ENCODE data around the gene DOCK9. TPM values are rescaled to one million over a fixed set of nuclear protein-coding genes. Genes with fewer than 3 reads are reported as not detected.

DOCK9 gene
- total RNA-seq, 2 experiments from 2014 or later: 57.2 to 59.0 TPM

DNA sequence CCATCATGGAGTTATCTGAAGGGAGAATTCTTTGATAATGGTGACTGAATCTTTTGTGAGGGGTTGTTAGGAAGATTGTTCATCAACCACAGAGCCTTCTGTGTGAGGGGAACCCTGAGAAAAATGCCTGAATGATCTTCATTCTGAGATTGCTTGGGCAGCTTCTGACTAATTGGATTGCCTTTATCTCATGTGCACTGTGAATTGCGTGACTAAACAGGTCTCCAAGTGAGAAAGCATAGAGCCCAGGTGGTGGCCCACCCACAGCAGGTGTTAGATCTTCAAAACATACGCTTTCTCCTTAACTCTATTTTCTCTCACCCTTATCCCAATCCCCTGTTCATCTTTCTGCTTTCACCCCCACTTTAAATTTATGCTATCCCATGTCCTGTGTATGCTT is 58.3 kb downstream of the DOCK9 start:
- ChIA-PET CTCF (interaction anchor here (0.9 to 1.6 kb wide), 2 partner anchors 48 to 109 kb away, joined by 3 to 4 read pairs; no protein-coding TSS in a partner anchor), POLR2A (interaction anchor here (0.7 to 1.0 kb wide), 3 partner anchors 9 to 30 kb away, joined by 3 to 4 read pairs (median 3); no protein-coding TSS in a partner anchor)
- intact Hi-C loops (cut with micrococcal nuclease): loop anchor here (1.0 to 2.0 kb wide), 4 partner anchors 9 to 107 kb away; no protein-coding TSS in a partner anchor
- Mint-ChIP-seq H3K9me3 (no peaks in the 10 kb centered on the region), H3K4me1 (ENCODE audit: low read depth) (peaks cover 34% of the 10 kb centered on the region), H3K36me3 (peaks cover 40% of the 10 kb centered on the region), H3K27me3 (no peaks in the 10 kb centered on the region), H3K4me3 (no peak overlapping the region), H3K27ac (peak overlapping the region; percentile 71)
- DNase-seq: peak; percentile 65

DNA sequence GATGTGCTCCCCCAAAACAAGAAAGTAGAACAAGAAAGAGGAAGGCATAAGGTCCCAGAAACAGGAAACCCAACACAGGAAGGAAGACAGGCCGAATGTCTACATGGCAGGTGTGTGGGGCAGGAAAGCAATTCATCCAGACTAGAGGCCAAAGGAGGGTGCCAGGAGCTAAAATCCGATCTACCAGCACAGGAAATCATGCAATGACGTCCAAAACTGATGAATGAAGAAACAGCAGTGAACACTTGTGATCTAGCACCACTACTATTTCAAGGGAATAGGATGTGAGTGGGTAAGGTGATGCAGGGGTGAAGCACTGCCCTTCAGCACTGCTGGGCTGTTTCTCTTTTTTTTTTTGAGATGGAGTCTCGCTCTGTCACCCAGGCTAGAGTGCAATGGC is 59.1 kb downstream of the DOCK9 start:
- Mint-ChIP-seq H3K9me3 (no peaks in the 10 kb centered on the region), H3K27ac (peak overlapping the region; percentile 71), H3K4me3 (no peak overlapping the region), H3K4me1 (ENCODE audit: low read depth) (peaks cover 36% of the 10 kb centered on the region), H3K27me3 (no peaks in the 10 kb centered on the region), H3K36me3 (peaks cover 40% of the 10 kb centered on the region)
- peak; percentile 32 for DNase-seq
- intact Hi-C loops (cut with micrococcal nuclease): loop anchor here (1.0 to 2.0 kb wide), 4 partner anchors 8 to 108 kb away; no protein-coding TSS in a partner anchor
- ChIA-PET POLR2A (interaction anchor here (0.7 kb wide), 1 partner anchor 29 kb away, joined by 3 read pairs; no protein-coding TSS in a partner anchor), CTCF (interaction anchor here (0.9 kb wide), 1 partner anchor 48 kb away, joined by 3 read pairs; no protein-coding TSS in a partner anchor)

DNA sequence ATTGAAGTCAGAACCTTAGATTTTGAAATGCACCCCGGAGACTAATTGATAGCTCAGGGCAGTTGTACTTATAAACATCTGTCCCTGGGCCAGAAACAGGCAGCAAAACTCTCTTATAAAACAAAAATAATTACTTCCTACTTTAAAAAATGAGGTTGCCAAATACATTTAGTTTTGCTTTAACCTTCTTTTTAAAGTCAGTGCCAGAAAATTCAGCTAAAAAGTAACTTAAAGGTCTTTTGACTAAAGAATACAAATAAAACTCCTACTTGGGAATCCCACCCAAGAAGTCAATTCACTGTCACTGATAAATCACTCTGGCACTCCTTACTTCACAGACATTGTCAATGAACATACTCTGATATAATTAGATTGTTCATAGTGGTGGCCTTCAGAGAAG is 60.7 kb downstream of the DOCK9 start:
- intact Hi-C loops (cut with micrococcal nuclease): no loop called here
- H3K27me3 Mint-ChIP-seq: no peaks in the 10 kb centered on the region
- POLR2A ChIA-PET: no interaction called here
- H3K9me3 Mint-ChIP-seq: no peaks in the 10 kb centered on the region
- H3K4me3 Mint-ChIP-seq: no peak overlapping the region
- DNase-seq: no peak
- peaks cover 47% of the 10 kb centered on the region for H3K4me1 Mint-ChIP-seq (ENCODE audit: low read depth)
- peaks cover 39% of the 10 kb centered on the region for H3K36me3 Mint-ChIP-seq
- CTCF ChIA-PET: interaction anchor here (1.0 kb wide), 1 partner anchor 21 kb away, joined by 4 read pairs; no protein-coding TSS in a partner anchor
- H3K27ac Mint-ChIP-seq: no peak overlapping the region

DNA sequence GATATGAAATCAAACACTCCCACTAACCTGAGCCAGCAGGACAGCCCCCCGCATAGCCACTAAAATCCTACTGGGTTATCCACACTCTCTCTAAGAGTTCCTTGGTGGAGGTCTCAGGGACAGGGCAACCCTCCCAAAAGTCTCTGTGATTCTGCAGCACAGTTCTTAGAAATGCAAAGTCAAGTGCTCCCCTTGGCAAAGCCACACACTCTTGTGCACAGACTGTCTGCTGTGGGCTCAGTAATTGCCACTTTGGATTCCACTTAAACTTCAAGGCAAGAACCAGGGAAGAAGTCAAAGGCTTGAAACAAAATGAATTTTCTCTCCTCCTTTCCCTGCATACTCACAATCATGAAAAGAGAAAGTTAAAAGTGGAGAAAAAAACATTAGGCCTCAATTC is 61.5 kb downstream of the DOCK9 start:
- H3K4me3 Mint-ChIP-seq: no peak overlapping the region
- H3K9me3 Mint-ChIP-seq: no peaks in the 10 kb centered on the region
- POLR2A ChIA-PET: no interaction called here
- peaks cover 36% of the 10 kb centered on the region for H3K36me3 Mint-ChIP-seq
- H3K4me1 Mint-ChIP-seq (ENCODE audit: low read depth): peaks cover 46% of the 10 kb centered on the region
- no peak overlapping the region for H3K27ac Mint-ChIP-seq
- H3K27me3 Mint-ChIP-seq: no peaks in the 10 kb centered on the region
- DNase-seq: no peak
- CTCF ChIA-PET: no interaction called here
- intact Hi-C loops (cut with micrococcal nuclease): no loop called here

DNA sequence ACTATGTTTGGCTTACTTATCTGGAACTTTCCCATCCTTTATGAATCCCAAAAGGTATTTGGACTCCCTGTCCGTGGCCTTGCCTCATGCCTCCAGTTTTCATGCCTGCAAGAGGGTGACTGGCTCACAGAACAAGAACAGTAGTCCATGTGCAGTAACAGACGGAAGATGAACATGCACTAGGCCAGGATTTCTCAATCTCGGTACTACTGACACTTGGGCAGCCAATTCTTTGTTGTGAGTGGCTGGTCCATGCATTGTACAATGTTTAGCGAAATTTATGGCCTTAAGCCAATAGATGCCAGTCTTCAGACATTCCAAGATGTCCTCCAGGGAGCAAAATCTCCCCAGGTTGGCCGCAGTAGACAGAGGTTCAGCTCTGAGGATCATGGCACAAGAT is 61.9 kb downstream of the DOCK9 start:
- CTCF ChIA-PET: no interaction called here
- no peak overlapping the region for H3K4me3 Mint-ChIP-seq
- H3K9me3 Mint-ChIP-seq: no peaks in the 10 kb centered on the region
- intact Hi-C loops (cut with micrococcal nuclease): no loop called here
- POLR2A ChIA-PET: no interaction called here
- peaks cover 46% of the 10 kb centered on the region for H3K4me1 Mint-ChIP-seq (ENCODE audit: low read depth)
- no peaks in the 10 kb centered on the region for H3K27me3 Mint-ChIP-seq
- H3K36me3 Mint-ChIP-seq: peaks cover 32% of the 10 kb centered on the region
- no peak overlapping the region for H3K27ac Mint-ChIP-seq
- DNase-seq: no peak

DNA sequence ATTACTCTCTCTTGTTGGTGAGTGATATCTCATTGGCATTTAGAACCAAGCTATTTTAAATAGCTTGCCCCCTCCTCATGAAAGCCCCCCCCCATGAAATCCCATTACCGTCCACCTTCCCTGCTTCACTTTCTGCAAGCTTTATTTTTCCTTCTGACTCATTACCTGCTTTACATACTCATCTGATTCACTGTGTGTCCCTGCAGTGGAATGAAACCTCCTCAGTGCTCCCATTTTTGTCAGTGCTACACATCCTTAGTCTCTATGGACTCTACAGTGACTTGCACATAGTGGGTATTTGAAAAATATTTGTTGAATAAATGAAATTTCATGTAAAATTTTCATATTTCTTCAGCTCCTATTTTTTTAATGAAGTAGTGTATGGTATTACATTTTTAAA is 62.3 kb downstream of the DOCK9 start:
- no peak for DNase-seq
- H3K4me1 Mint-ChIP-seq (ENCODE audit: low read depth): peaks cover 48% of the 10 kb centered on the region
- CTCF ChIA-PET: interaction anchor here (0.6 kb wide), 1 partner anchor 340 kb away, joined by 3 read pairs; no protein-coding TSS in a partner anchor
- H3K4me3 Mint-ChIP-seq: no peak overlapping the region
- no peaks in the 10 kb centered on the region for H3K9me3 Mint-ChIP-seq
- peaks cover 29% of the 10 kb centered on the region for H3K36me3 Mint-ChIP-seq
- H3K27me3 Mint-ChIP-seq: no peaks in the 10 kb centered on the region
- no peak overlapping the region for H3K27ac Mint-ChIP-seq
- POLR2A ChIA-PET: no interaction called here
- intact Hi-C loops (cut with micrococcal nuclease): no loop called here

DNA sequence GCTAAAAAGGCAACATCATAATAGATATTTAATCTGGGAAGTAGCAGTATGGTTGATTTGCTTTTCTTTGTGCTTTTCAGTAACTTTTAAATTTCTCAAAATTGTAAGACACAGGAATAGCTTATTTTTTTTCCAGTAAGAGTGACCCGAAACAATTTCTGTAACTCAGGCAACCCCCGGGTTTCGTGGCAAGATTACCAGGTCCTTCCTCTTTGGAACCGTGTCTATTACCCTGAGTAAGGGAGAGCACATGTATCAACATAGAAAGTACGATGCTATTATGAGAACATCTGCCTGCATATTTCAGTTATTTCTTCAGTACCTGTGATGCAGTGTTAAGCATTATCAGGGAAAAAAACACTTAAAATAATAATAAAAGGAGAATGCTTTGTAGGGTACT is 64.1 kb downstream of the DOCK9 start:
- Mint-ChIP-seq H3K36me3 (peaks cover 23% of the 10 kb centered on the region), H3K4me1 (ENCODE audit: low read depth) (peaks cover 49% of the 10 kb centered on the region), H3K27me3 (no peaks in the 10 kb centered on the region), H3K9me3 (no peaks in the 10 kb centered on the region), H3K4me3 (no peak overlapping the region), H3K27ac (no peak overlapping the region)
- intact Hi-C loops (cut with micrococcal nuclease): no loop called here
- ChIA-PET CTCF (interaction anchor here (1.1 kb wide), 1 partner anchor 74 kb away, joined by 3 read pairs; no protein-coding TSS in a partner anchor), POLR2A (no interaction called here)
- no peak for DNase-seq

DNA sequence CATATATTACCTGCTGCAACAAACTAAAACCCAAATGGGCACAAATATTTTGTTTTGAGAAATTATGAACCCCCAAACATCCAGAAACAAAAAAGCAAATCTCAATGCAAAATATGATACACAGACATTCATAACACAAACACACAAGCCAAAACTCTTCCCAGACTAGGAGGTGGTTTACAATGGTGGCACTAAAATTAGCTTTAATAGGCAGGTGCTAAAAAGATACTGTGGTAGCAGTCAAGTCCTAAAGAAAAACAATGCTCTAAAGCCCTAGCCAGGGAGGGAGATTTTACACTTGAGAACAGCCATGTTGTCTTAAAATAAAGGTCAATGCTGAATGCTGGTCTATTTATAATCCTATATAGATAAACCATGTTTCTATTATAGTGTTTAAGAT is 65.0 kb downstream of the DOCK9 start:
- peaks cover 18% of the 10 kb centered on the region for H3K36me3 Mint-ChIP-seq
- peaks cover 46% of the 10 kb centered on the region for H3K4me1 Mint-ChIP-seq (ENCODE audit: low read depth)
- H3K27ac Mint-ChIP-seq: no peak overlapping the region
- H3K9me3 Mint-ChIP-seq: no peaks in the 10 kb centered on the region
- no peaks in the 10 kb centered on the region for H3K27me3 Mint-ChIP-seq
- no peak for DNase-seq
- intact Hi-C loops (cut with micrococcal nuclease): no loop called here
- ChIA-PET POLR2A (no interaction called here), CTCF (no interaction called here)
- H3K4me3 Mint-ChIP-seq: no peak overlapping the region

DNA sequence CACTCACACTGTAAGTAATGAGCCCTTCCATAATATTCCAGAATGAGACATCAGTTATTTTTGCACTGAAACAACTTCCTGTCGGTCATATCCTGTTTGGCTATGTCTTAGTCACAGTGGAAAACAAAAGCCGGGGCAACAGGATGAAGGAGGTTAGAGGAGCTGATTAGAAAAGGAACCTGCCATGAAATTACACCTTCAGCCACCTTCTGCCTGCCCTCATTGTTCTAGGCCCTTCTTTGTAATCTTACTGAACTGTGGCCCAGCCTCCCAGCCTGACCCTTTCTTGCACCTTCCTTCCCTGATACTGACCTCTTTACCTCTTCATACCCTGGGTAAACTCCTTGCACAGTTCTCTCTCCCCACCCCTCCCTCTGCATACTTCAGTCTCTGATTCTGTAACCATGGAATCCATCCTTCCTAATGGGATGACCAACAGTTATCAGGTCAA is 67.3 kb downstream of the DOCK9 start:
- Mint-ChIP-seq H3K27ac (peak overlapping the region; percentile 94), H3K9me3 (no peaks in the 10 kb centered on the region), H3K36me3 (peaks cover 20% of the 10 kb centered on the region), H3K4me3 (no peak overlapping the region), H3K4me1 (ENCODE audit: low read depth) (peaks cover 60% of the 10 kb centered on the region), H3K27me3 (no peaks in the 10 kb centered on the region)
- DNase-seq: peak; percentile 64
- ChIA-PET CTCF (interaction anchor here (0.8 to 1.5 kb wide), 5 partner anchors 18 to 124 kb away, joined by 3 to 7 read pairs (median 5); no protein-coding TSS in a partner anchor), POLR2A (interaction anchor here (0.6 to 1.2 kb wide), 2 partner anchors 9 to 20 kb away, joined by 4 to 5 read pairs; no protein-coding TSS in a partner anchor)
- intact Hi-C loops (cut with micrococcal nuclease): loop anchor here (1.0 to 2.0 kb wide), 5 partner anchors 9 to 176 kb away; no protein-coding TSS in a partner anchor

DNA sequence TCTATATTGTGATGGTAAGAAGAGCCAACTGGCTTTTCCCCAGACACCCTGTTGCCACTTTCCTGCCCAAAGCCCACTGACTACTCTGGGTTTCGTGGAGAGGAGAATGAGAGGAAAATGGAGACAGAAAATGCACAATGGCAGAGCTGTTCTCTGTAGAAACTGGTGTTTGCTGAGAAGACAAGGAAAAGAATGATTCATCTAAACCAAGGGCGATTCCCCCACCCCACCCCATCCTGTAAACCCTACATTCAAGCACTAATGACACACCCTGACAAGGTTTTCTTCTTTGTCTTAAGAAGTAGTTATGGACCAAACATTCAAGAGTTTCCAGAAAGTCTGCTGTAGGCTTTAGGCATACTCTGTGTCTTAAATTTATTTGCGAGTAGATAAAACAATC is 68.8 kb downstream of the DOCK9 start:
- no peaks in the 10 kb centered on the region for H3K9me3 Mint-ChIP-seq
- peaks cover 68% of the 10 kb centered on the region for H3K4me1 Mint-ChIP-seq (ENCODE audit: low read depth)
- H3K27ac Mint-ChIP-seq: peak overlapping the region; percentile 94
- intact Hi-C loops (cut with micrococcal nuclease): loop anchor here (1.0 kb wide), 1 partner anchor 19 kb away; no protein-coding TSS in a partner anchor
- peak; percentile 59 for DNase-seq
- peaks cover 15% of the 10 kb centered on the region for H3K36me3 Mint-ChIP-seq
- H3K27me3 Mint-ChIP-seq: no peaks in the 10 kb centered on the region
- no peak overlapping the region for H3K4me3 Mint-ChIP-seq
- POLR2A ChIA-PET: interaction anchor here (0.7 kb wide), 1 partner anchor 11 kb away, joined by 3 read pairs; no protein-coding TSS in a partner anchor
- CTCF ChIA-PET: interaction anchor here (1.2 kb wide), 1 partner anchor 125 kb away, joined by 4 read pairs; no protein-coding TSS in a partner anchor

DNA sequence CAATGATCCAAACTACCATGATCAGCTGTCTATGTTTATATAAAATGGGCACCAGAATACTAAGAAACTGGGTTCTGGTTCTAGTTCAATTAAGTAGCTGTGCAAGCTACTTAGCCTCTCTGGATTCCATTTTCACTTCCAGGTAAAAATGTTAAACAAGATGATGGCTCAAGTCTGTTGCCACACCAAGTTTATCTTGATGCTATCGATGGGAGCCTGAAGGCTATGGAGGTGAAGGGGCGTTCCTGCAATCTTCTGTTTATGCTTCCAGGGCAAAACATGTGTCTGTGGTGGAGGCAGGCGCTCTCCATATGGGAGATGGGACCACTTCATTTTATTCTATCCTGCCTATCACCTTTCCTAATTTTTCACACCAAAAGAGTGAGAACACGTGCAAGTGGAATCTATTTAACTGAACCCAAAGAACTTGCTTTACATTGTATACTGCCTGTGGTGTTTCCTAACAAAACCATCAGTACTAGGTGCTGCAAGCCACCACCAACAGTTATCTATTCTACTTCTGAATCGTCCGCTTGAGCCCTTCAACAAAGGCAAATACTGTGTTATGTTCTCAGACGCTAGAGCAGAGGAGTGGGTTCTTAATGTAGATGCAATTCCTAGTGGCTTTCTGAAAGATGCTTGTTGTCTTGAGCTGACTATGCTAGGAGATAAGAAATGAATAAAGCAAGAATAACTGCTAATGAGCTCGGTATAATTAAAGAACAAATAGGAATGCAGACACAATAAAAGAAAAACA is 70.9 kb downstream of the DOCK9 start:
- no peaks in the 10 kb centered on the region for H3K27me3 Mint-ChIP-seq
- POLR2A ChIA-PET: no interaction called here
- intact Hi-C loops (cut with micrococcal nuclease): no loop called here
- H3K4me3 Mint-ChIP-seq: no peak overlapping the region
- H3K9me3 Mint-ChIP-seq: no peaks in the 10 kb centered on the region
- no peak overlapping the region for H3K27ac Mint-ChIP-seq
- H3K36me3 Mint-ChIP-seq: peaks cover 15% of the 10 kb centered on the region
- CTCF ChIA-PET: interaction anchor here (0.6 to 1.2 kb wide), 2 partner anchors 37 to 231 kb away, joined by 3 read pairs; no protein-coding TSS in a partner anchor
- DNase-seq: no peak
- peaks cover 56% of the 10 kb centered on the region for H3K4me1 Mint-ChIP-seq (ENCODE audit: low read depth)

DNA sequence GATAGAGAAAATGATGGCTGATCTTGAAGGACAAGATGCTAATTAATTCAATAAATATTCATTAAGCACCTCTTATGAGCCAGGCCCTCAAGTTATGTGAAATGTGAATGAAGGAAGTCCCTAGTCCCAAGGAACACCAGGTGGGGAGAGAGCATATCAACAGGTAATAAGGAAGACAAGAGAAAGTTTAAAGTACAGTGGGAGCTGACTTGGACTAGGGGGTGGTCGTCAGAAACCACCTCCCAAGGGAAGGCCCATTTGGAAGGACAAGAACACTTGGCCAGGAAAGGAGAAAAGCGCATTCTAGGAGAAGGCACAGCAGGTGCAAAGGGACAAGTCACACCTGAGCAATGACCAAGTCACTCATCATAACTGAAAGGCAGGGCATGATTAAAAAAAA is 72.7 kb downstream of the DOCK9 start:
- ChIA-PET CTCF (interaction anchor here (1.1 to 1.6 kb wide), 2 partner anchors 35 to 129 kb away, joined by 3 to 4 read pairs; no protein-coding TSS in a partner anchor), POLR2A (no interaction called here)
- H3K4me1 Mint-ChIP-seq (ENCODE audit: low read depth): peaks cover 46% of the 10 kb centered on the region
- intact Hi-C loops (cut with micrococcal nuclease): no loop called here
- no peaks in the 10 kb centered on the region for H3K27me3 Mint-ChIP-seq
- H3K27ac Mint-ChIP-seq: no peak overlapping the region
- DNase-seq: no peak
- no peaks in the 10 kb centered on the region for H3K9me3 Mint-ChIP-seq
- H3K36me3 Mint-ChIP-seq: peaks cover 23% of the 10 kb centered on the region
- no peak overlapping the region for H3K4me3 Mint-ChIP-seq
